ENCODE data around the gene GLOD5. TPM values are rescaled to one million over a fixed set of nuclear protein-coding genes. Genes with fewer than 3 reads are reported as not detected.
A peak's percentile ranks its signal among the peaks of the same experiment; 100 is the strongest.

The GLOD5 gene
- total and polyA plus RNA-seq, 9 of the 15 experiments (the other 6 are each of a cell fraction or from before 2014, with no cell fraction given): 0.27 to 4.4 (median 2.2) TPM

DNA sequence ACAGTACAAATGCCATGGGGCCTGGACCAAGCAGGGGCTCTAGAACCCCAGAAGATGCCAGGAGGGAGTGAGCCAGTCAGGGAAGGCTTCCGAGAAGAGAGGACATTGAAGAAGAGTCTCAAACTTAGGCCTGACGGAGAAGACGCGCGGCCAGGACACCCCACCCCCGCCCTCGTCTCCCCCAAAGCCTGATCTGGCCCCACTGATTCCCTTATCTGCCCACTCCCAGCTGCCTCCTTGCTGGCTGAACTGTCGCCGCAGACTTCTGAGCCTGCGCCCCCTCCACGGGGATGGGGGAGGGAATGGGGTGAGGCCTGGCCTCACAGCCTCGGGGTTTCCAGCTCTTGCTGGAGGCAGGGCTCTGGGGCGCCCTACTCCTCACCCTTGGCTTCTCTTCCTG, 21.2 kb downstream of the GLOD5 start (continued):
- TF ChIP-seq CBX3 (IDR thresholded peaks at IDR 0.05; ENCODE audit: borderline replicate concordance in 1 of 2, low read length in 2 of 2): peak in 1 of 2 experiments; percentile 24; a peak in 1 of 3 replicates
- TF ChIP-seq TCF3 (CRISPR knock-in tag; IDR thresholded peaks at IDR 0.05): peak; percentile 96
- peak; percentile 64; the same call in 1 of the 2 replicates for TF ChIP-seq CBX5 (IDR thresholded peaks at IDR 0.05; ENCODE audit: borderline replicate concordance, low read depth)
- peak; percentile 60; the same call in 1 of the 2 replicates for TF ChIP-seq CHD2 (IDR thresholded peaks at IDR 0.05; ENCODE audit: low read depth, low read length)
- TF ChIP-seq ELK3 (CRISPR knock-in tag; IDR thresholded peaks at IDR 0.05): no peak
- peak; percentile 79 for TF ChIP-seq CREM (IDR thresholded peaks at IDR 0.05; ENCODE audit: low read depth)
- no peak for TF ChIP-seq THRA (IDR thresholded peaks at IDR 0.05)
- TF ChIP-seq KLF16 (IDR thresholded peaks at IDR 0.05): peak; percentile 96
- TF ChIP-seq PBX2 (CRISPR knock-in tag; IDR thresholded peaks at IDR 0.05; ENCODE audit: low read depth): no peak
- TF ChIP-seq PBX2 (tag; conservative IDR thresholded peaks at IDR 0.05; ENCODE audit: low read depth): 0 out of 2 replicates have a peak, but pooled peaks have one; percentile 19
- peak; percentile 87 for TF ChIP-seq NCOA1 (IDR thresholded peaks at IDR 0.05; ENCODE audit: low read depth)
- TF ChIP-seq HMGN3 (IDR thresholded peaks at IDR 0.05; ENCODE audit: borderline replicate concordance, extremely low read depth, insufficient read length, low read depth, low read length): peak; percentile 100
- peak; percentile 89; the same call in 1 of the 2 replicates for TF ChIP-seq LCOR (CRISPR knock-in tag; IDR thresholded peaks at IDR 0.05)
- peak; percentile 66 for TF ChIP-seq NBN (IDR thresholded peaks at IDR 0.05; ENCODE audit: low read depth)
- no peak for TF ChIP-seq ILK (tag; IDR thresholded peaks at IDR 0.05; ENCODE audit: borderline replicate concordance, low read depth)
- TF ChIP-seq SMC3 (conservative IDR thresholded peaks at IDR 0.05; ENCODE audit: insufficient read depth, low read depth, low read length): 0 out of 2 replicates have a peak, but pooled peaks have one; percentile 6
- TF ChIP-seq TBP (optimal IDR thresholded peaks at IDR 0.05; ENCODE audit: low read depth, low read length): peak; percentile 10
- TF ChIP-seq BRD4 (IDR thresholded peaks at IDR 0.05): no peak
- TF ChIP-seq ZNF780A (CRISPR knock-in tag; IDR thresholded peaks at IDR 0.05): no peak
